Nucleus accumbens (tissue), 56 donors: ENCODE data around the gene SMC3.
"Not testable (repeated sequence)": the region's sequence is repeated elsewhere in the genome, so short reads cannot be mapped to it uniquely, and the experiment has no call there.

Source experiments
- DNase-seq, 56 donors: peaks; one replicate each; lab custom pipeline; 2025; lab: John Stamatoyannopoulos, UW

SMC3 gene

DNA sequence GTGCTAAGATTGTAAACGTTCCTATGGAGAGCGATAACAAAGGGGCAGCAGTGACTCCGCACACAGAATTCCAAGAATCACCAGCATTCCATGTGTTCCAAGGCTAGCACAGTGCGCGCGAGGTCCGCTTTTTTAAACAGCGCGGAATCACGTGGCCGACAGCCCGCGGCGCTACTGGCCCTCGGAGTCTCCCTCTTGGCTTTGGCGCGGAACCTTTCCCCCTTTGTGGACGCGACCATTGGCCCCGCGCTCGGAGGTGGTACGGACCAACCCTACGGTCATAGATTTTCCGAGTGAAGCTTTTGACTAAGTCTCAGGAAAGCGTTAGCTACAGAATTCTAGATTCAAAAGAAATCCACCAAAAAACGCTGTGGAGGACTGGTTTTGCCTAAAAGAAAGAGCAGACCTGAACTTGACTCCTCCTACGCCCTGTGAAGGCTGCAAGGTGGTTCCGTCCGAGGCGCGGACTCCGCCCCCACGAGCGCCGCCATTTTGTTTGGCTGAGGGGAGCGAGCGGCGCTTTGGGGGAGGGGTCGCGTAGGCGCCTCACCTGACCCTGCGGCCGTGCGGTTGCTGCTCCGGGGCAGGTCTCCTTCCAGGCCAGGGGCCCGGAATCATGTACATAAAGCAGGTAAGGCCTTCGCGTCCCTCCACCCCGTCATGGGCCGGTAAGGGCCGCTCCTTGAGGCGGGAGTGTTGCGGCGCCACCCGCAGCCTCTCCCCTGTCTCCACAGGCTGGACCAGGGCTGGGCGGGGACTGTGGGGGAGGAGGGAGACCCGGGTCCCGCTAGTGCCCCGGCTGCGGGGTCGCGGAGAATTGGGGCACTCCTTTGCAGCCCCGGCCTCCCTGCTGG lies at the start of gene SMC3:
TSS of gene SMC3 (plus strand) at position 495 of the 854 bp plus-strand sequence. CDS start at position 617, 122 bp downstream.
- DNase-seq = peak; percentile 30 to 97 (median 88)

DNA sequence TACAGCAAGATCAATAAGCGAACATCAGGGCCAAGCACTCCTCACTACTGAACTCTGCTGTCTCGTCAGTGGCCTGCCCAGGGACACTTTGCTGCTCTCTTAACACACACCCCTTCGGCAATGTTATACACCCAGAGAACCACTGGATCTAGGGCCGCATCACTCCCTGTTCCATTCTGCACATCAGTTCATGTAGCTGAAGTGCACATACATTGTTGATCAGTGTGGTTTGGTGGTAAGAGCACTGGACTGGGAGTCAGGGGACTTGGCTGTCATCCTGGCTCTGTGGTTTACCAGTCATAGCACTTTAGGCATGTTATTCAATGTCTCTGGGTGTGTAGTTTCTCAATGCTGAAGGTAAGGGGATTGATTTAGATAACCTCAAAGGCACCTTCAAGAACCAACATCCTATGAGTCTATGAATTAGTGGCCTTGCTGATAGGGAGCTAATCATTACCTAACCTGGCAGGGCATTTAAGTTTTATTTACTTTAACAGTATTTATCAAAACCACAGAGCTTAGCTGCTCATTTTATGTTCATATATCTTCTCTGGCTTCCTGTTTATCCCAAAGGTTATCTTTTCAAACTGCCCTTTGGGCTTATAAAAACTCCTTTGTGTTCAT lies 45.0 kb upstream of the SMC3 start:
- DNase-seq = no peak

DNA sequence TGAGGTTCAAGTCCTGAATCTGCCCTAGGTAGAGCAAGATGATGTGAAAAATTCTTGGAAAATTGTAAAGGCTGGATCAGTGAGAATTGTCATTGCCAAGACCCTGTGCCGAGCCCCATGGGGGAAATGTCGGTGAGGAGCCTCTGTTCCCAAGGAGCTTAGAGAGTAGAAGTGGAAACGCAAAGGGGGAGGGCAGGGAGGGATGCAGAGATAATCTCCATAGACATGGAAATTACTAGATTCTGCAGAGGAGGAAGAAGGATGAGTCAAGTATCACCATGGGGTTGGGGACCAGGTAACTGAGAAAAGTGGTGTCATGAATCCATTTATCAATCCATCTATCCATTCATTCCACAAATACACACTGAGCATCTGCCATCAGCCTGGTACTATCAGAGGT lies 43.8 kb upstream of the SMC3 start:
- DNase-seq = no peak

DNA sequence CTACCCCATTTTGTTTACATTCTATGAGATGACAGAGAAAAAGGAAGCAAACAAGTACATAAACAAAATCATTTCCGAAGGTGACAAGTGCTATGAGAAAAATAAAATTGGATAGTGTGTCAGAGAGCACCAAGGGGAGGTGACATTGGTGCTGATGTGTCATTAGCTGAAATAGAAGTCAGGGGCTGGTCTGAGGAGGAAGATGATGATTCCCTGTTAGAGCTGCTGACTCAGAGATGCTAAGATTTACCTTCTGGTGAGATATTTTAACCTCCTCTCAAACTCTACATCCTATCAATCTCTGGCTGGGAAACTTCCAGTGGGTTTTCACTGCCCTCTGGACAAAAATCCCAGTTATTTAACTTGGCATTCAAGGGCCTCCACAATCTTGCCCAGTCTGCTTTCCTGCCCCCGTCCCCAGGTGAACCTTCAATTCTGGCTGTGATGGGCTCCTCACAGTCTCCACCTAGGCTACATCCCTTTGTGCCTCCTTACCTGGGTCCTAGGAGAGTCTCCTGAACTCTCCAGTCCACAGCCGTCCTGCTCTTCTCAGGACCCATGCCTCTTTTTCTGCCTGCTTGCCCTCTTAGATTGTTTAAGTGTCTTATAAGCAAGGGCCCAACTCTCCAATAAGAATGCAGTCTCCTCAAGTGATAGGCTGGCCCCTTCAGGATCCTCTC lies 43.2 kb upstream of the SMC3 start:
- DNase-seq = peak in 1 of 56 donors; percentile 12

DNA sequence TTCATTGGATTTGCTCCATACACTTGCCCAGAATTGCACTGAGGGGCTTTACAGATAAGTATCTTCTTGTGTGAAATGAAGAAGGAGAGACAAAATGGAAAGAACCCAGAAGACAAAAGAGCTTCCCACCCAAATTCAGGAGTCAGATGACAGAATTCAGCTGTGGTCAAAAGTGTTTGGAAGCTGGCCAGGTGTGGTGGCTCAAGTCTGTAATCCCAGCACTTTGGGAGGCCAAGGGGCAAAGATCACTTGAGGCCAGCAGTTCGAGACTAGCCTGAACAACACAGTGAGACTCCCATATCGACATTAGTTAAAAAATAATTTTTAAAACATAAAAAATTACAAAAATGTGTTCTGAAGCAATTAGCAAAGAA lies 42.6 kb upstream of the SMC3 start:
- no peak for DNase-seq

DNA sequence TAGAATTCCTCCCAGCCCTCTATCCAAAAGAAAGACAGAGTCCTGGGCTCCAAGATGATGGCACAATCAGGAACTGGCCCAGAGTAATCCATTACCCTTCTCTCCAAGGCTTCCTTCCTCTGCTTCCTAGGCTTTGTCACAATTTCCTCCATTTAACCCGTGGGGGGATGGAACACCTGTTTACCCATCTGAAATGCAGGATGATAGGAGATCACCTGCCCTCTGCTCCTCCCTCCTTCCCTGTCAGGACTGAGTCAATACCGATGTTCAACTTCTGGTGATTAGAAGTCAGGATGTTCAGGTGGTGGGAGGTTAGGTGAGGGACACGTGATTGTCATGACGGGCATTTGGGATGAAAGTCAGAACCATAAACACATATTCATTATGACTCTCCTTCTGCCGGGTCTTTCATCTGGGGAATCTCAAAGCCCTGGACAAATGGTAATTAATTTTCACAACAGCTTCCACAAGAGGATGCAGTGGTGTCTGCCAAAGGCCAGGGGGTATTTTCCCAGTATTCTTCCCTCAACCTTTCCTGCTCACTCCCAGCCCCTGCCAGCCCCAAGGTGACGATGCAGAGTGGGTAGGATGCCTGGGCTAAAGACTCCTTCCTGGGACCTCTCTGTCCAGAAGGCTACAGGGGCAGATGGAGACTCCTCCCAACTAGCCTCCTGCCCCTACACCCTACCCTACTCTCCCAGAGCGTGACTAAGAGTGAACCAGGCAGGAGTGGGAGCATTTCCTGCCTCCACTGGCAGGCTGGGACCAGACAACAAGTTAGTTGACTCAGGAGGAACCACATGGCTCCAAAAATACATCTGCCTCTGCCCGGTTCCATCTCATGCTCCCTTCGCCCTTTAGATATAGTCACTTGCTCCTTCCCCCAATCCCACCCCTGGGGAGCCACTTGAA lies 41.9 kb upstream of the SMC3 start:
- DNase-seq = no peak

DNA sequence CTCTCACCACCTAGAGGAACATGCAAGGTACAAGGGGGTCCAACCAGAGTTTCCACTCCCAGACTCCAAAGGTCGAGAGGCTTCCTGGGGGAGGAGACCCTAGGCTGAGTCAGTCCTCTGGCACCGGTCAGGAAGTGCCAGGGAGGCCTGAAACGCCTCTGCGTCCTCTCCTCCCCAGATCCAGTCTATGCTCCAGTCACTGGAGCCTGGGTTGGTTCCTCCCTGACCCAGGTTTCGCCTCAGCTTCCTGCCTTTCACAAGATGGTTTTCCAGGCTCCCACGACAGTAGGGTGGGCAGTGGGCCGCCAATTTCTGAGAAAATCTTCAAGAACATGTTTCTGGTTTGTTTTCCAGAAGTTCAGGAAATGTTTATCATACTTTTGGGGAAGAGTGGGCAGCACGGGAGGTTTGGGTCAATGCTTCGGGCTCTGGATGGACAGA lies 39.7 kb upstream of the SMC3 start:
- no peak for DNase-seq

DNA sequence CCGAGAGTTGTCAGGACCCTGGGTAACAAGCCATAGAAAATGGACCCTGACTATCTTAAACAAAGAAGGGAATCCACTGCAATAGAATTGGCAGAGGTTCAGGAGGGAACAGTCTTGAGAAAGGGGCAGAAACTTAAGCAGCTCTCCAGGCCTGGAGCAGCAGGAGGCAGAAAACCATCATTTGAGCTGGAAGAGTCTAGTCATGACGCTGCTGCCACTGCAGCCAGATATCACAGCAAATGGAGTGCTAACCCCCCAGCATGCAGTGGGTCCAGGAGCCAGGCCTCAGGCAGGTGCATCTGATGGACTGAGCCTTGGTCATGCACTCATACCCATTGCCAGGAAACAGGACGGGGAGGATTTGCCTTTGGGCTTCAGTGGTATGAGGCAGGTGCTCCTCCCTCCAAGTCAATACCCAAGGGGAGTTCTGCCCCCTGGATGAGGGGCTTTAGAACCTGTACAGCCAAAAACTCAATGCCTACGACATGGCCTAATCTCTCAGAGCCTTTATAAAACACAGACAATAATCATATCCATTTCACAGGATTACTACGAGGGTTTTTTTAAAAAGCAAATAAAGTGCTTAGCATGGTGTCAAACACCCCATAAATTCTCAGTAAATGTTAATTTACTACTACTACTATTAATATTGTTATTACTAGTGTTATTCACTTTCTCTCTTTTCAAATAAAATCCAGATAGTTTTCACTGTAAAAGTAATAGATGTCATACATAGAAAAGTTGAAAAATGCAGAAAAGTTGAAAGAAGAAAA lies 39.1 kb upstream of the SMC3 start:
- DNase-seq = no peak

DNA sequence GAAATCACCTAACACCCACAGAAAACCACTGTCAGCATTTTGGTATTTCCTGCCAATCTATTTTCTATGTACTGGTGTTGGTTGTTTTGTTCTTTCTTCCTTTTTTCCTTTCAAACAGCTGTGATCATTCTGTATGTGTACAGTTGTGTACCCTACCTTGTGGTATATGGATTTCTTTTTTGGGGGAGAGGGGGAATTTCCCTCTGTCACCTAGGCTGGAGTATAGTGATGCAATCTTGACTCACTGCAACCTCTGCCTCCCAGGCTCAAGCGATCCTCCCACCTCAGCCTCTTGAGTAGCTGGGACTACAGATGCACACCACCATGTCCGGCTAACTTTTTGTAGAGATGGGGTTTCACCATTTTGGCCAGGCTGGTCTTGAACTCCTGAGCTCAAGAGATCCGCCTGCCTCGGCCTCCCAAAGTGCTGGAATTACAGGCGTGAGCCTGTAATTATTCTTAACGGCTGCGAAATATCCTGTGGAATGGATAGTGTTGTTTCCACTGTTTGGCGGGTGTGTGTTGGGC lies 38.4 kb upstream of the SMC3 start:
- DNase-seq = not testable (repeated sequence)

DNA sequence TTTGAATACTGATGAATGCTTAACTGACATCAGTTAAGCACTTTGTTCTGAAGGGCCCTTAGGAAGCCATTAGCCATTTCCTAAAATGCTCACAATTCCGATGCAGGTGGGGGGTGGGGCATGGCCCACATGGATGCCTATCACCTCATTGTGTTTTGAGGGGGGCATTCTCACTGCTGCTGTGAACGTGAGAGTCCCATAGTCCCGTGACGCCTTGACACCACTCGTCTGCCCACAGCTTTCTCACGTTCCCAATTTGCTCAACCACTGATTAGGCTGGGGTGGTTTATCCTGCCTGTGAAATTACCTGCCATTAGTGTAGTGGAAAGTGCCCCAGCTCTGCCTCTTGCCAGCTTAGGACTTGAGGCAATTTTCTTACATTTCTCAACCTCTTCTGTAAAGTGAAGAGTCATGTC lies 37.9 kb upstream of the SMC3 start:
- DNase-seq = no peak

DNA sequence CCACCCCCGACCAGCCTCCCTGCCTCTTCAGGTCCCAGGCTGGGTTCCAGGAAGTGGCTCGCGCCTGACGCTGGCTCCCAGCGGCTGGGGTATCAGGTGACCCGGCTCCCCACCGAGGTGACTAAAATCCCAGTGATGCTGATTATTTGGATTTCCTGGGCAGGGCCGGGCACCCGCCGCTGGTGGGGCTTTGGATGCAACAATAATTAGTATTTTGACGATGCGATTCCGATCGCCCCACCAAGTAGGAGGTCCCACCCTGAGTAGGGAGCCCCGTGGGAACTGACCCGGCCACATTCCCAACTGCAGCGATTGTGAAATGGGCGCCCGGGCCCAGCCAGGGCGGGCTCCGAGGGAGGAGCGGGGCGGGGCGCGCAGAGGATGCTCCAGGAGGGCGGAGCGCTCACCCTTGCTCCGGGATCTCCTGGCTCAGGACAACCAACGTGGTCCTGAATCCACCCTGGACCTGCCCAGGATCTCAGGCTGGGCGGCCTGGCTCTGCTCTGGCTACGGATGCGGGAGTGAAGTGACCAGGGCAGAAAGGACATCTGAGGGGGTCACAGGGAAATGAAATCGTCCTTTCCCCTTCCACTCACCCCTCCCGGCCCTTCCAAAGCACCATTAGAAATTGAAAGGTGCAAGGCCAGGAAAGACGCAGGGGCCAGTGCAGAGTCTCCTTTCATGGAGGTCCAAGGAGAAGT lies 37.2 kb upstream of the SMC3 start:
- peak in 7 of 56 donors; percentile 2 to 41 (median 21) for DNase-seq

DNA sequence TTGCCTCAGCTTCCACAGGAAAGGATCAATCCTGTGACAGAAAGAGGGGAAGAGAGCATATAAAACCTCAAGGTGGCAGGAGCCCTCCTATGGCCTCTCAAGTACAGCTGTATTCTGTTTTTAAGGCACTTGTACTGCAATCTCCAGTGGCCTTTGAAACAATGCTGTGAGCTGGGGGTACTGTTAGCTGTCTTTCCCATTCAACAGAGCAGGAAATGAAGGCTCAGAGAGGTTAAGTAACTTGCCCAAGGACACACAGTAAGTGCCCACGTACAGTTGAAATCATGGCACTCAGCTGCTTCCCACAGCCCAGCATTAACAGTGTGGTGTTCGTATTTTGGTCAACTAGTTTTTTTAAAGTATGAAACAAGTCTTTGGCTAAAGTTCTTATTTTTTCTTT lies 35.8 kb upstream of the SMC3 start:
- no peak for DNase-seq

DNA sequence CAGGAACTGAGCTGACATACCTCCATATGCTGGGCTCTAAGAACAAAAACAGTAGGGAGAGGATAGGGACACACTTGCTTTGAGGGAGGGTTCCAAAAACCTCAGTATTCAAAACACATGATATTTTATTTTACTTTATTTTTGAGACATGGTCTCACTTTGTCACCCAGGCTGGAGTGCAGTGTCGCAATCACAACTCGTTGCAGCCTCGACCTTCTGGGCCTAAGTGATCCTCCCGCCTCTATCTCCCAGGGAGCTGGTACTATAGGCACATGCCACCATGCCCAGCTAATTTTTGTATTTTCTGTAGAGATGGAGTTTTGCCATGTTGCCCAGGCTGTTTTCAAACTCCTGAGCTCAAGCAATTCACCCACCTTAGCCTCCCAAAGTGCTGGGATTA lies 34.9 kb upstream of the SMC3 start:
- not testable (repeated sequence) for DNase-seq

DNA sequence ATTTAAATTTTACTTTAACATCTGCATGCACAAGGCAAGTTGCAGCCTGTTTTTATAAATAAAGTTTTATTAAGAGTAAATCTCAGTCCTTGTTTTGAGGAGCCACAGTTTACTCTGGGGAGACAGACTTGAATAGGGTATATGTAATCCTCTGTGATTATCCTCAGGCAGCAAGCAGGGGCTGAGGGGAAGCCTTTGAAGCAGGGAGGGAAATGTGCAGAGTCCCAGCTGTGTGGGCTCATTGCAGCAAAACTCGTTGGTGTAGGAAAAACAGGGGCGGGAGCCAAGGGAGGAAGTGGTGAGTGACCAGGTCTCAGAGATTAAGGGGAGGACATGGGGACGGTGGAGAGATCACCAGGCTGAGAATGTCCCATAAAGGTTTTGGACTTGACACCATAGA lies 34.3 kb upstream of the SMC3 start:
- DNase-seq = no peak

DNA sequence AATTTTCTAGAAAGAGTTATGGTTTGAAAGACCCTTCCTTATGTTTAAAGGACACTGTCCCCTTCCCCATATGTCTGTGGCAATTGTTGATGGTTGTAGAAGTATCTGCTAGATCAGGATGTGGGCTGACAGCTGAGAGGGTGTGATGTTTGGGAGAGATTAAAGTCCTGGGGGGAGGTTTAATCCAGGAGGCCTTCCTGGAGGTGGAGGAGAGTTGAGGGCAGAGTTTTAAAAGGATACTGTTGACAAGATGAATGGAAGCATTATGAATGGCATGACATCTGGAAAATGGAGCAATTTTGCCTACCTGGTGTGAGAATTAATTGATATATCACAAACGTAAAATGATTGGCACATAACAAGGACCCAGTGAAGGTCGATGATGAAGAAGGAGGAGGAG lies 32.9 kb upstream of the SMC3 start:
- no peak for DNase-seq

DNA sequence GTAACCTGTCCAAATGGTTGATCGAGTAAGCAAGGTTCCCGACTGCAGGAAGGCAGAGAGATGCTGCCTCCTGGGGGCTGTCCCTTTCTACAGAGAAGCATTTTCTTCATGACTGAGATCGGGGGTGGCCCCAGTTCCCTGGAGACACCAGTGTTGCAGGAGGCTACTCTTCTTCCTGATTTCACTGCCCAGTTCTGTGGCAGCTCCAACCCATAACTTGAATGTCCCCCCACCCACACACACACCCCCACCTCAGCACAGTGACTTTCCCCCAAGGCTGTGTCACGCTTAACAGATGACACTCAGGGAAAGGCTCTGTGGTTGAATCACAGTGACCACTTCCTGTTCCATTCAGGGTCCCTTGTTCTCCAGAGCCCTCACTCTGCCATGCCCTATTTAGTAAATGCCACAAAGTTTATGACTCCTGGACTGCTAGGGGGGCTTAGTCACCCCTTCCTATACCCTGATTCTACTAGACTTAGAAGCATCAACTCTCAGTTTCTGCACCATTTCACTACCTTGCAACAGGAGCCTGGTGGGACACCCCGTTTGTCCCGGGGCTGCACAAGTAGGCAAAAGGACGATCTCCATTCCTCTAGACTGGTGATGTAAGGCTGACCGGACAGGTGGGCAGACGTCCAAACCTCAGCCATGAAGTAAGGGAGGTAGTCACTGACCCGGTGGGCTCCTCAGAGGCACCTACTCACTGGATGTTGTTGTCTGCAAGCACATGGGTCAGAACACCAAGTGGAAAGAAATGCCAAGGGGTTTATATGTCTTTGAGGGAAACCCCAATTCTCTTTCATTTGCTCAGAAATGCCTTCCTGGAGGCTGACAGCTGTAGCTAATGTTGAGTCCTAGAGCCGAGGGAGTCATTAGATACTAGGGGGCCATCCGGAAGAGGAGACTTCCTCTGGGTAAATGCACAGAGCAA lies 31.3 kb upstream of the SMC3 start:
- DNase-seq = no peak

DNA sequence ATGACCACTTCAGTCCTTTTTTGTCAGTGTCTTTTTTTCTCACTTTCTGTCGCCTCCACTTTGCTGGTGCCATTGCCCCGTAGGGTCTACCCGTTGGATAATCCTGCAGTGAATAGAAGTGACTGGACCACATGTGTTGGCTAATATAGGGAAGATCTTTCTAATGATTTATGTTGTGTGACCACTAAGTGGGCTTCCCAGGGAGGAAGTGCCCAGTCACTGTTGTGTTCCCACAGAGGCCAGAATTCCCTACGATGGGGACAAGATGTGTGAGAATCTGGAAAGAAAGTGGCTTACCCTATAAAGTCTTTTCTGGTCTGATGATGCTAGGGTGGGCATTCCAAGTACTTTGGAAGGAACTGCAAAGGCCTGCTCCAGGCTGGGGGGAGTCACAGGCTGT lies 28.4 kb upstream of the SMC3 start:
- no peak for DNase-seq

DNA sequence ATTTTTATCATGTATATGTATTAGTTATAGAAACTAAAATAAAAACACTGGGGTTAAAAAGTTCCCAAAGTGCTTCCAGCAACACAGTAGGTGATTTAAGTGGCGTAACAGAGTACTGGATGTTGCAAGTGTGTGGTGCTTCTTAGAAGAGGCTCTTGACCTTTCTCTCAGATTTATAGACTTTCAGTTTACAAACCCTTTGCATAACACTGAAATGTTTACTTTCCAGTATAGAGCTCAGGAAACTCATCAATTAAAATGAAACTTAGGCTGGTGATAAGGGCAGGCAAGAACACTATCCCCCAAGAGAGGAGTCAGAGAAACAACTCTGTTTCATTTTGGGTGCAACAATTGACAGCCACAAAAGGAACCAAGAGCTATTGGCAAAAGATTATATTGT lies 27.5 kb upstream of the SMC3 start:
- no peak for DNase-seq
